ENCODE results near the gene DGCR8.

DGCR8 gene

GRCh38 chr22:20137671-20138416 is 57.8 kb downstream of the DGCR8 start:
- DNase-seq (ENCODE audit: low read depth in 2 of 2): no peak

- no peak for DNase-seq (ENCODE audit: low read depth in 2 of 2)
Measured at GRCh38 chr22:20138417-20138738, 58.3 kb downstream of the DGCR8 start.

GRCh38 chr22:20138868-20139267 is 58.8 kb downstream of the DGCR8 start:
- DNase-seq (ENCODE audit: low read depth in 2 of 2): no peak

- no peak for DNase-seq (ENCODE audit: low read depth in 2 of 2)
Measured at GRCh38 chr22:20139391-20140106, 59.5 kb downstream of the DGCR8 start.

- no peak for DNase-seq (ENCODE audit: low read depth in 2 of 2)
Measured at GRCh38 chr22:20140107-20140445, 60.0 kb downstream of the DGCR8 start.

- no peak for DNase-seq (ENCODE audit: low read depth in 2 of 2)
Measured at GRCh38 chr22:20140521-20140964, 60.5 kb downstream of the DGCR8 start.

GRCh38 chr22:20141186-20142077 is 61.4 kb downstream of the DGCR8 start:
- peak; percentile 21 to 22 for DNase-seq (ENCODE audit: low read depth in 2 of 2)

- no peak for DNase-seq (ENCODE audit: low read depth in 2 of 2)
Measured at GRCh38 chr22:20142711-20143621, 62.9 kb downstream of the DGCR8 start.

GRCh38 chr22:20143883-20144665 is 64.0 kb downstream of the DGCR8 start:
- DNase-seq (ENCODE audit: low read depth in 2 of 2): no peak

- no peak for DNase-seq (ENCODE audit: low read depth in 2 of 2)
Measured at GRCh38 chr22:20145206-20145831, 65.3 kb downstream of the DGCR8 start.

GRCh38 chr22:20145832-20146223 is 65.8 kb downstream of the DGCR8 start:
- DNase-seq (ENCODE audit: low read depth in 2 of 2): no peak

- DNase-seq (ENCODE audit: low read depth in 2 of 2): no peak
Measured at GRCh38 chr22:20146777-20147176, 66.7 kb downstream of the DGCR8 start.

- no peak for DNase-seq (ENCODE audit: low read depth in 2 of 2)
Measured at GRCh38 chr22:20147237-20147988, 67.4 kb downstream of the DGCR8 start.

- no peak for DNase-seq (ENCODE audit: low read depth in 2 of 2)
Measured at GRCh38 chr22:20148414-20148813, 68.4 kb downstream of the DGCR8 start.

- DNase-seq (ENCODE audit: low read depth in 2 of 2): no peak
Measured at GRCh38 chr22:20149257-20150250, 69.5 kb downstream of the DGCR8 start.

GRCh38 chr22:20150381-20151275 is 70.6 kb downstream of the DGCR8 start, which contains the start of gene CCDC188:
CCDC188 (minus strand) TSS chr22:20151055; CDS start chr22:20150986, 69 bp downstream.
- DNase-seq (ENCODE audit: low read depth in 2 of 2): no peak

- no peak for DNase-seq (ENCODE audit: low read depth in 2 of 2)
Measured at GRCh38 chr22:20151276-20151588, 71.2 kb downstream of the DGCR8 start.

All from fibroblast of skin of left quadriceps (primary cell).